ENCODE measurements around the gene ANKEF1.

ANKEF1 gene

DNA sequence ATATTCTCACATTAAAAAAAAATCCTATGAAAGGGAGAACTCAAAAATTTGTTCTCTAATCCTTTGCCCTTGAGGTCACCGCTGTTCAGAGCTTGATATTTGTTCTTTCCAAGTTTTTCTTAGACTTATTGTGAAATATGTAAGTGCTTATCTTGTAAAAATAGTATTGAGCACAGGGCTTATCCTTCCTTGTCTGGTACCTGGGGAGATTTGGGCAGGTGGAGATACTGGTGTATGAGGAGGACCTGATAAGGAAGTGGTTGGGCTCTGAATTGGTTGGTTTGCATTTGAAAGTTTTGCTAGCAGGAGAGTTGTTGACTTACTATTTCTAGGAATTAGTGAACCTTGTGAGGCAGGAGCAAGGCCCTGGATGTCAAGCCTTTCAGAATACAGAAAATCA is 28.9 kb upstream of the ANKEF1 start:
- no peak overlapping the region for H3K4me3 ChIP-seq (ENCODE audit: low read depth, low read length)
- no peak for TF ChIP-seq POLR2A (IDR thresholded peaks at IDR 0.05; ENCODE audit: extremely low read depth, insufficient read length)
- no peak for TF ChIP-seq MYC (IDR thresholded peaks at IDR 0.05; ENCODE audit: low read depth, low read length)
- TF ChIP-seq CTCF (IDR thresholded peaks at IDR 0.05; ENCODE audit: low read depth, low read length) = no peak
- TF ChIP-seq, protein P1, sequence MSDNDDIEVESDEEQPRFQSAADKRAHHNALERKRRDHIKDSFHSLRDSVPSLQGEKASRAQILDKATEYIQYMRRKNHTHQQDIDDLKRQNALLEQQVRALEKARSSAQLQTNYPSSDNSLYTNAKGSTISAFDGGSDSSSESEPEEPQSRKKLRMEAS (IDR thresholded peaks at IDR 0.05; ENCODE audit: low read depth, low read length) = no peak
- no peak for DNase-seq (ENCODE audit: low read depth)

- TF ChIP-seq MYC (IDR thresholded peaks at IDR 0.05; ENCODE audit: low read depth, low read length) = no peak
- no peak for TF ChIP-seq CTCF (IDR thresholded peaks at IDR 0.05; ENCODE audit: low read depth, low read length)
- TF ChIP-seq, protein P1 (IDR thresholded peaks at IDR 0.05; ENCODE audit: low read depth, low read length) = no peak
- TF ChIP-seq POLR2A (IDR thresholded peaks at IDR 0.05; ENCODE audit: extremely low read depth, insufficient read length) = no peak
- no peak overlapping the region for H3K4me3 ChIP-seq (ENCODE audit: low read depth, low read length)
- DNase-seq (ENCODE audit: low read depth) = no peak
Observed at GRCh38 chr20:10006447-10007090, 28.2 kb upstream of the ANKEF1 start.

DNA sequence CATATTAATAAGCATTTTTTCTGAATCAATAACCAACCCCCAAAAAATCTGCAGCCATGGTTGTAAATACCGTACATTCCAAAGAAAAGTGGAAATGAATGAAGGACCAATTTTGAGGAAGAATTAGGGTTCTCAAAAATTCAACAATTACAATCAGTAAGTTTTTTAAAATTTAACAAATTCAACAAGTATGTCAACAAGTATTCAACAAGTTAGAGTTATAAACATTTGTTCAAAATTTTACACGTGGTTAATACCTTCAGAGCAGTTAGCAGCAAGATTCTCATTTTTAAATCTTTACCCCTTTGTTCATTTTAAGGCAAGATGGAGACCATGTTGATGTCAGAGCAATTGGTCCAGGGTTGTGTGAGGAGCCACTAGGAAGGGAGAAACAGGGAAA is 27.6 kb upstream of the ANKEF1 start:
- no peak overlapping the region for H3K4me3 ChIP-seq (ENCODE audit: low read depth, low read length)
- TF ChIP-seq POLR2A (IDR thresholded peaks at IDR 0.05; ENCODE audit: extremely low read depth, insufficient read length) (no peak), MYC (IDR thresholded peaks at IDR 0.05; ENCODE audit: low read depth, low read length) (no peak)
- TF ChIP-seq, protein P1 (IDR thresholded peaks at IDR 0.05; ENCODE audit: low read depth, low read length) = no peak
- no peak for DNase-seq (ENCODE audit: low read depth)

DNA sequence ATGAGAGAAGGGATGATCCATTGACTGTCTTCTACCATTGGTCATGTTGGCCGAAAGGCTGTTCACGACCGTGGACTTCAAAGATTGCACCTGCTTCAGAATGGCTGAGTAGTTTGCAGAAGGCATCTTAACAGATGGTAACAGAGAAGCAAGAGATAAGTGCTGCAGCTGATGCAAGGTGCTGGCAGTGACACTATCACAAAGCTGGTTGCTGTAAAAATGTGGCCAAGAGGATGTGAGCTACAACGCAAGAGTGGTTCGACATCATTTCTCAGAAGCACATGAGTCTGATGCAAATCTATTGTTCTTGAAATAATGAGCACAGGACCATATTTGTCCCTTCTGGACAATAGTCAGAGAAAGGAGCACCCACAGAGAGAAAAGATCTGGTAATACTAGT is 27.0 kb upstream of the ANKEF1 start:
- H3K4me3 ChIP-seq (ENCODE audit: low read depth, low read length) = no peak overlapping the region
- TF ChIP-seq MYC (IDR thresholded peaks at IDR 0.05; ENCODE audit: low read depth, low read length) (no peak), POLR2A (IDR thresholded peaks at IDR 0.05; ENCODE audit: extremely low read depth, insufficient read length) (no peak), CTCF (IDR thresholded peaks at IDR 0.05; ENCODE audit: low read depth, low read length) (no peak)
- TF ChIP-seq, protein P1 (IDR thresholded peaks at IDR 0.05; ENCODE audit: low read depth, low read length) = no peak
- no peak for DNase-seq (ENCODE audit: low read depth)

DNA sequence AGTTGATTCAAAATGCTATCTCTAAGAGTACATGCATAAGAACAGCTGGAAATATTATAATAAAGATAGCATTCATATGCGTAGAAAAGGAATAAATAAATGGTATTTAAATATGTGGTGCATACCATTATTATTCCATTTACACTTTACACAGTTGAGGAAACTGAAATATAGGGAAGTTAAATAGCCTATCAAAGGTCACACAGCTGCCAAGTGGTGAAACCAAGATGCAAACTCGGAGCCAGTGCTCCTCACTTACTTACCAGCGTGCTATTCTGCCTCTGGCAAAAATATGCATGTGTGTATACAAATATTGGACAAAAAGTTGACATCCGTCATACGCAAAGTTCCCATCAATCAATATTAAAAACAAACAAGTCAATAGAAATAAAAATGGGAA is 22.3 kb upstream of the ANKEF1 start:
- H3K4me3 ChIP-seq (ENCODE audit: low read depth, low read length) = no peak overlapping the region
- DNase-seq (ENCODE audit: low read depth) = no peak
- TF ChIP-seq MYC (IDR thresholded peaks at IDR 0.05; ENCODE audit: low read depth, low read length) (no peak), POLR2A (IDR thresholded peaks at IDR 0.05; ENCODE audit: extremely low read depth, insufficient read length) (no peak), CTCF (IDR thresholded peaks at IDR 0.05; ENCODE audit: low read depth, low read length) (no peak)
- TF ChIP-seq, protein P1 (IDR thresholded peaks at IDR 0.05; ENCODE audit: low read depth, low read length) = no peak

DNA sequence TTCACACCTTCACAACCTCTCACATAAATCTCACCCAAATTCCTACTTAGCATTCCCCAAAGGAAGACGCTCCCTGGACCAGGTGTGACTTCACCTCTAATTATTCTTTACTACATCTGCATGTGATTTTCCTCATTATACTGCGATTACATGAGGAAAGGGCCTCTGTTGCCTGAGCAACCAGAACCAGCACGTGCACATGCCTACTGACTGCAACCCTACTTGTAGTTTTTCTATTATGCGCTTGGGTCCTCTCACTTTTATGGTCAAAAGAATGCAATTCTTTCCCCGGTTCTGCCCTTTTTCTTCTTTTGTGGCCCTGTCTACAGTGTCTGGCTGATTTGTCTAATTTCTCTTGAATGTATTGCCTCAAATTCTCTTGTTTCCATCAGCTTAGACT is 20.4 kb upstream of the ANKEF1 start:
- TF ChIP-seq, protein P1 (IDR thresholded peaks at IDR 0.05; ENCODE audit: low read depth, low read length) = no peak
- TF ChIP-seq POLR2A (IDR thresholded peaks at IDR 0.05; ENCODE audit: extremely low read depth, insufficient read length) (no peak), CTCF (IDR thresholded peaks at IDR 0.05; ENCODE audit: low read depth, low read length) (no peak), MYC (IDR thresholded peaks at IDR 0.05; ENCODE audit: low read depth, low read length) (no peak)
- no peak for DNase-seq (ENCODE audit: low read depth)
- H3K4me3 ChIP-seq (ENCODE audit: low read depth, low read length) = no peak overlapping the region
